HG02938 (cell line): ENCODE results near the gene SIDT2.
A peak's percentile ranks its signal among the peaks of the same experiment; 100 is the strongest.

Source experiments
- ATAC-seq: cut with Tn5 transposase; IDR thresholded peaks from one replicate; pipeline ENCODE4 v1.9.1; 2021; ENCODE audit warnings: mild to moderate bottlenecking, moderate library complexity; ENCODE audit not compliant: unreplicated experiment

SIDT2 gene

GRCh38 chr11:117187799-117188481, 9.4 kb downstream of the SIDT2 start:
- no peak for ATAC-seq

GRCh38 chr11:117188620-117189081, 10.1 kb downstream of the SIDT2 start:
- no peak for ATAC-seq

GRCh38 chr11:117189191-117189940, 10.8 kb downstream of the SIDT2 start:
- ATAC-seq: peak; percentile 64

GRCh38 chr11:117189941-117190544, 11.5 kb downstream of the SIDT2 start:
- ATAC-seq: no peak

GRCh38 chr11:117191680-117192400, 13.3 kb downstream of the SIDT2 start:
- no peak for ATAC-seq

- ATAC-seq: no peak
Observed at GRCh38 chr11:117192401-117192875, 13.9 kb downstream of the SIDT2 start.

- ATAC-seq: no peak
Observed at GRCh38 chr11:117193130-117194020, 14.8 kb downstream of the SIDT2 start.

- no peak for ATAC-seq
Observed at GRCh38 chr11:117194267-117194666, 15.7 kb downstream of the SIDT2 start.

- ATAC-seq: no peak
Observed at GRCh38 chr11:117195258-117195657, 16.7 kb downstream of the SIDT2 start.

- no peak for ATAC-seq
Observed at GRCh38 chr11:117195761-117196160, 17.2 kb downstream of the SIDT2 start.

GRCh38 chr11:117197006-117197405, 18.5 kb downstream of the SIDT2 start:
- ATAC-seq: no peak

- no peak for ATAC-seq
Observed at GRCh38 chr11:117197516-117198456, 19.2 kb downstream of the SIDT2 start.

- ATAC-seq: no peak
Observed at GRCh38 chr11:117198613-117199012, 20.1 kb downstream of the SIDT2 start.

GRCh38 chr11:117199053-117199915, 20.7 kb downstream of the SIDT2 start, which contains the start of gene TAGLN:
Gene TAGLN, plus strand, starts transcription at chr11:117199370. Its CDS starts 3,644 bp downstream, at chr11:117203014.
- no peak for ATAC-seq

GRCh38 chr11:117199916-117200812, 21.6 kb downstream of the SIDT2 start:
- ATAC-seq: no peak

- no peak for ATAC-seq
Observed at GRCh38 chr11:117200813-117201657, 22.5 kb downstream of the SIDT2 start.
